Measurements from ENCODE around the gene SYT3. TPM values are rescaled to one million over a fixed set of nuclear protein-coding genes. Genes with fewer than 3 reads are reported as not detected.
"Not testable (repeated sequence)": the region's sequence is repeated elsewhere in the genome, so short reads cannot be mapped to it uniquely, and the experiment has no call there.

Gene SYT3
- total RNA-seq, 1 experiment from 2014 or later = not detected

- H3K27ac ChIP-seq; H3K4me1 ChIP-seq (replicated peaks); H3K9me3 ChIP-seq (replicated peaks); DNase-seq (ENCODE audit: low read depth in 1 of 2, low spot score in 2 of 2); H3K27me3 ChIP-seq (replicated peaks); H3K4me3 ChIP-seq; H3K36me3 ChIP-seq: not testable (repeated sequence)
Observed at GRCh38 chr19:50618379-50618778, 21.3 kb downstream of the SYT3 start.

GRCh38 chr19:50612504-50613404 lies 26.9 kb downstream of the SYT3 start:
- H3K4me1 ChIP-seq (replicated peaks); H3K9me3 ChIP-seq (replicated peaks); H3K27ac ChIP-seq; H3K36me3 ChIP-seq; H3K27me3 ChIP-seq (replicated peaks); H3K4me3 ChIP-seq; DNase-seq (ENCODE audit: low read depth in 1 of 2, low spot score in 2 of 2): not testable (repeated sequence)

GRCh38 chr19:50607874-50608785 lies 31.6 kb downstream of the SYT3 start:
- DNase-seq (ENCODE audit: low read depth in 1 of 2, low spot score in 2 of 2) = peak; percentile 15 to 68
- Histone ChIP-seq H3K4me3 (no peak overlapping the region), H3K9me3 (replicated peaks) (peaks cover 9% of the 10 kb centered on the region; the same call in 1 of the 2 replicates)

GRCh38 chr19:50607388-50607787 lies 32.3 kb downstream of the SYT3 start:
- Histone ChIP-seq H3K36me3 (no peaks in the 10 kb centered on the region), H3K4me1 (replicated peaks) (no peaks in the 10 kb centered on the region), H3K9me3 (replicated peaks) (peaks cover 9% of the 10 kb centered on the region; the same call in 1 of the 2 replicates), H3K27ac (no peak overlapping the region), H3K4me3 (no peak overlapping the region), H3K27me3 (replicated peaks) (no peaks in the 10 kb centered on the region)
- no peak for DNase-seq (ENCODE audit: low read depth in 1 of 2, low spot score in 2 of 2)

More at GRCh38 chr19:50607874-50608785, 31.6 kb downstream of the SYT3 start:
- Histone ChIP-seq H3K36me3 (no peaks in the 10 kb centered on the region), H3K27me3 (replicated peaks) (no peaks in the 10 kb centered on the region), H3K27ac (no peak overlapping the region), H3K4me1 (replicated peaks) (no peaks in the 10 kb centered on the region)

GRCh38 chr19:50606059-50606836 lies 33.4 kb downstream of the SYT3 start:
- not testable (repeated sequence) for H3K27ac ChIP-seq; H3K9me3 ChIP-seq (replicated peaks); H3K4me1 ChIP-seq (replicated peaks); H3K36me3 ChIP-seq; H3K4me3 ChIP-seq; H3K27me3 ChIP-seq (replicated peaks); DNase-seq (ENCODE audit: low read depth in 1 of 2, low spot score in 2 of 2)

GRCh38 chr19:50604264-50605073 lies 35.2 kb downstream of the SYT3 start:
- H3K4me3 ChIP-seq; H3K9me3 ChIP-seq (replicated peaks): not testable (repeated sequence)

GRCh38 chr19:50602935-50603334 lies 36.7 kb downstream of the SYT3 start:
- H3K9me3 ChIP-seq (replicated peaks) = peaks cover 7% of the 10 kb centered on the region; the same call in 1 of the 2 replicates
- H3K27me3 ChIP-seq (replicated peaks) = no peaks in the 10 kb centered on the region
- no peaks in the 10 kb centered on the region for H3K36me3 ChIP-seq
- H3K27ac ChIP-seq = no peak overlapping the region
- no peak overlapping the region for H3K4me3 ChIP-seq
- DNase-seq (ENCODE audit: low read depth in 1 of 2, low spot score in 2 of 2) = no peak
- no peaks in the 10 kb centered on the region for H3K4me1 ChIP-seq (replicated peaks)

More at GRCh38 chr19:50604264-50605073, 35.2 kb downstream of the SYT3 start:
- DNase-seq (ENCODE audit: low read depth in 1 of 2, low spot score in 2 of 2); H3K27ac ChIP-seq; H3K36me3 ChIP-seq; H3K4me1 ChIP-seq (replicated peaks); H3K27me3 ChIP-seq (replicated peaks): not testable (repeated sequence)

GRCh38 chr19:50602496-50602895 lies 37.2 kb downstream of the SYT3 start:
- H3K9me3 ChIP-seq (replicated peaks) = 0 out of 2 replicates have a peak, but pooled peaks cover 2% of the 10 kb centered on the region
- no peaks in the 10 kb centered on the region for H3K36me3 ChIP-seq
- H3K4me1 ChIP-seq (replicated peaks) = no peaks in the 10 kb centered on the region

GRCh38 chr19:50602089-50602422 lies 37.6 kb downstream of the SYT3 start:
- no peaks in the 10 kb centered on the region for H3K36me3 ChIP-seq
- DNase-seq (ENCODE audit: low read depth in 1 of 2, low spot score in 2 of 2) = no peak

More at GRCh38 chr19:50602496-50602895, 37.2 kb downstream of the SYT3 start:
- Histone ChIP-seq H3K27ac (no peak overlapping the region), H3K4me3 (no peak overlapping the region), H3K27me3 (replicated peaks) (no peaks in the 10 kb centered on the region)
- DNase-seq (ENCODE audit: low read depth in 1 of 2, low spot score in 2 of 2) = no peak

GRCh38 chr19:50601407-50602088 lies 38.1 kb downstream of the SYT3 start:
- no peaks in the 10 kb centered on the region for H3K36me3 ChIP-seq
- H3K27ac ChIP-seq = no peak overlapping the region
- no peaks in the 10 kb centered on the region for H3K9me3 ChIP-seq (replicated peaks)
- no peak for DNase-seq (ENCODE audit: low read depth in 1 of 2, low spot score in 2 of 2)
- no peaks in the 10 kb centered on the region for H3K4me1 ChIP-seq (replicated peaks)
- no peaks in the 10 kb centered on the region for H3K27me3 ChIP-seq (replicated peaks)
- H3K4me3 ChIP-seq = no peak overlapping the region

More at GRCh38 chr19:50602089-50602422, 37.6 kb downstream of the SYT3 start:
- H3K27ac ChIP-seq = no peak overlapping the region
- H3K4me1 ChIP-seq (replicated peaks) = no peaks in the 10 kb centered on the region
- H3K27me3 ChIP-seq (replicated peaks) = no peaks in the 10 kb centered on the region
- H3K9me3 ChIP-seq (replicated peaks) = no peaks in the 10 kb centered on the region
- H3K4me3 ChIP-seq = no peak overlapping the region

GRCh38 chr19:50599427-50599826 lies 40.3 kb downstream of the SYT3 start:
- Histone ChIP-seq H3K36me3 (no peaks in the 10 kb centered on the region), H3K27me3 (replicated peaks) (no peaks in the 10 kb centered on the region), H3K27ac (no peak overlapping the region), H3K9me3 (replicated peaks) (no peaks in the 10 kb centered on the region), H3K4me1 (replicated peaks) (no peaks in the 10 kb centered on the region), H3K4me3 (no peak overlapping the region)
- DNase-seq (ENCODE audit: low read depth in 1 of 2, low spot score in 2 of 2) = no peak

GRCh38 chr19:50590191-50590590 lies 49.5 kb downstream of the SYT3 start:
- no peak for DNase-seq (ENCODE audit: low read depth in 1 of 2, low spot score in 2 of 2)
- H3K27ac ChIP-seq = no peak overlapping the region
- no peaks in the 10 kb centered on the region for H3K4me1 ChIP-seq (replicated peaks)
- H3K4me3 ChIP-seq = no peak overlapping the region
- no peaks in the 10 kb centered on the region for H3K9me3 ChIP-seq (replicated peaks)
- H3K36me3 ChIP-seq = no peaks in the 10 kb centered on the region
- peaks cover 14% of the 10 kb centered on the region; the same call in 1 of the 2 replicates for H3K27me3 ChIP-seq (replicated peaks)
